ENCODE measurements around the gene CCDC60.

CCDC60 gene

DNA sequence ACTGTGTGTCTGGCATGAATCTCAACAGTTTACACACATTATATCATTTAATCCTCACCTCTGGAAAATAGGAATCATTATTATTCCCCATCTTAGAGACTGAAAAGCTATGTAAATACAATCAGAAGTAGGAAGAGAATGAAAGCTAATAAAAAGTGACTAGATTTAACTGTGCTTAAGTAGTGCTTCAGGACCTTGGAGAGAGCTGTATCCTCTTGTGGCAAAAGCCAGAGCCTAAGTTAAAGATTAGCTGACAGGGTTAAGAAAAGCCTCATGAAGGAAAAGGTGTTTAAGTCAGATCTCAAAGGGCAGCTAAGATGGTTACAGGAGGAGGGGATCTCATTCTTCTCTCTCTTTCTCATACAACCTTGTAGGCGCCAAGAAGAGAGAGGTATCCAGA, 193.7 kb downstream of the CCDC60 start:
- no peak for DNase-seq (ENCODE audit: low read depth in 3 of 3)

DNA sequence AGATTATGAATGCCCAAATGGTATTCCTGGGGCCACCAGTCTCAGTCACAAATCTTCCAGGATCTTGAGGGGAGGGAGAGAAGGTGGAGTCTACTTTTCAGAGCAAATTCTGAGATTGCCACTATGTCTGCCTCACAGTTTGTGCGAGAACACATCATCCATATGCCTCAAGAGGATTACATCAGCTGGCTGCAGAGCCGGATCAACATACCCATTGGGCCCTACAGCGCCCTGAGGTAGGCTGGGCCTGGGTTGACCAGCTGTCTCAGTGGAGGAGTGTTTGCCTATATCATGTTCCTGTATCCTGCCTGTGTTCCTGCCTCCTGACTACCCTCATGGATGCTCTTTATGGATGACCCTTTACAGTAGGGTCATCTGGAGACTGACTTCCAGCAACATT, 205.9 kb downstream of the CCDC60 start:
- no peak for DNase-seq (ENCODE audit: low read depth in 3 of 3)

- DNase-seq (ENCODE audit: low read depth in 3 of 3): peak; percentile 18 to 40 (median 30)
Measured at GRCh38 chr12:119544765-119545625, 210.5 kb downstream of the CCDC60 start.

GRCh38 chr12:119546340-119546739, 211.8 kb downstream of the CCDC60 start:
- DNase-seq (ENCODE audit: low read depth in 3 of 3): no peak

- DNase-seq (ENCODE audit: low read depth in 3 of 3): no peak
Measured at GRCh38 chr12:119547001-119547400, 212.5 kb downstream of the CCDC60 start.

DNA sequence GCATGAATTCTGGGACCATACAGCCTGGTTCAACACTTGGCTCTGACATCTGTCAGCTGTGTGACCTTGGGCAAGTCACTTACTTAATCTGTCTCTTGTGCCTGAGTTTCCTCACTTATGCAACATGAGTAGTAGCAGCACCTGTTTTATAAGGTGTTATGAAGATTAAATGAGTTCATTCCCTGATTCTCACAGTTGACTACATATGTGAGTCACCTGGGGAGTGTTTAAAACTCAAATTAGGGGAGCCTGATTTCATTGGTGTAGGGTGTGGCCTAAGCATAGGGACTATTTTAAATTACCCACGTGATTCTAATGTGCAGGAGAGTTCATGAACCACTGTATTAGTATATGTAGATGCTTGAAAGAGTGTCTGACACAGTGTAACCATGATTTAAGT, 222.3 kb downstream of the CCDC60 start:
- DNase-seq (ENCODE audit: low read depth in 3 of 3): no peak

GRCh38 chr12:119565404-119565803, 230.9 kb downstream of the CCDC60 start:
- no peak for DNase-seq (ENCODE audit: low read depth in 3 of 3)

DNA sequence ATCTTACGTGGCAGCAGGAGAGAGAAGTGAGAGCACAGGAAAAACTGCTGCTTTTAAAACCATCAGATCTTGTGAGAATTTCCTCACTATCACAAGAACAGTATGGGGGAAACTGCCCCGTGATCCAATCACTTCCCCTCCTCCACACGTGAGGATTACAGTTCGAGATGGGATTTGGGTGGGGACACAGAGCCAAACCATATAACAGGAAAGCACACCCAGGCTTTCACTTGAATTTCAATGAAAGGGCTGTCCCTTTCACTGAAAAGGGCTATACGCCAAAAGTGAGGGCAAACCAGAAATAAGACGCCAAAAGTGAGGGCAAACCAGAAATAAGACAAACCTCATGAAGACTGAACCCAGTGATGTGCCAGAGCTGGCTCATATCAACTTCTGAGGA, 236.2 kb downstream of the CCDC60 start:
- no peak for DNase-seq (ENCODE audit: low read depth in 3 of 3)

DNA sequence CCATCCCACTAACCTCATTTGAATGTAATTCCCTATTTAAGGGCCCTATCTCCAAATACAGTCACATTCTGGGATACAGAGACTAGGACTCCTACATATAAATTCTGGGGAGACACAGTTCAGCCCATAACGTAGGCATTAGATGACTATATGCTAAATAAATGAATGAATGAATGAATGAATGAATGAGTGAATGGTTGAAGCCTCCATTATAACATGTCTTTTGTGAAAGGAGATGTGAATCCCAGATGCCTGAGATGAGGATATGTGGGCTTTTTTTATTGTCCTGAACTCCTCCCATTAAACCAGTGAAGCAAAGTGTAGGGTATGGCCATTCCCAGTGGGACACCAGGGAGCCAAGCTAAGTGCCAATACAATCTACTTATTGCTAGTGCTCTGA, 238.6 kb downstream of the CCDC60 start:
- no peak for DNase-seq (ENCODE audit: low read depth in 3 of 3)

DNA sequence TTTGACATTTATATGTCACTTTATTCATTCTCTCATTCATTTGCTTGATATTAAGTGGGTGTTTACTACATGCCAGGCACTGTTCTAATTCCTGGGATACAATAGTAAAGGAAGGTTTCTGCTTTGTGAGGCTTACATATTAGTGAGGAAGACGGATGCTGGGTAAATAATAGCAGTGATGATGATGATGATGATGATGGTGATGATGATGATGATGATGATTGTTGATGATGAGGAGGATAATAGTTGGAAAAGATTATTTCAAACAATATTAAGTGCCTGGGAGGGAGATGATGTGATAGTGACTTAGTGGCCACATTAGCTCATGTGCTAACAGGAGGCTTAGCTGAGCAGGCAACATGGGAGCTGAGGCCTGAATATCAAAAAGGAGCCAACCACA, 239.7 kb downstream of the CCDC60 start:
- DNase-seq (ENCODE audit: low read depth in 3 of 3): no peak

- DNase-seq (ENCODE audit: low read depth in 3 of 3): no peak
Measured at GRCh38 chr12:119576118-119576810, 241.7 kb downstream of the CCDC60 start.

- no peak for DNase-seq (ENCODE audit: low read depth in 3 of 3)
Measured at GRCh38 chr12:119576915-119577314, 242.4 kb downstream of the CCDC60 start.

GRCh38 chr12:119578112-119578511, 243.6 kb downstream of the CCDC60 start:
- DNase-seq (ENCODE audit: low read depth in 3 of 3): peak in 1 of 3 experiments; percentile 15

- no peak for DNase-seq (ENCODE audit: low read depth in 3 of 3)
Measured at GRCh38 chr12:119589097-119589496, 254.6 kb downstream of the CCDC60 start.

- DNase-seq (ENCODE audit: low read depth in 3 of 3): no peak
Measured at GRCh38 chr12:119589634-119590033, 255.1 kb downstream of the CCDC60 start.
